ENCODE results near the gene MATK. TPM values are rescaled to one million over a fixed set of nuclear protein-coding genes. Genes with fewer than 3 reads are reported as not detected.

Gene MATK
- polyA plus RNA-seq, 1 donor from 2014 or later = 2.6 TPM

DNA sequence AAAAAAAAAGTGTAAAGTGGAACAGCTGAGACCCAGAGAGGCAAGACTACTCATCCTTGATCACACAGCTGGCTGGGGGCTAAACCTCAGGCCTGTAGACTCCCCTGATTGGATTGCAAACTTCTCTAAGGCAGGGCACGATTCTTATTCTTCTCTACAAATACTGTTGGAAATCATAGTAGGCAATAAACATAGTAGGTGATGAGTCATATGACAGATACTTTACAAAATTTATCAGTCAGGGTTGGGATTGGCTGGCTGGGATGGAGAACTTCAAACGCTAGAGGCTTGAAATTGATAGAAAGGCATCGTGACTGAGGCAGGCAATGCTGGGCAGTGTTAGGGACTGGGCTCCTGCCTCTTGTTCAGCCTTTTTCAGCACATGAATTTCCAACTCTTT is 5.9 kb upstream of the MATK start:
- no peaks in the 10 kb centered on the region for H3K79me2 ChIP-seq (replicated peaks; ENCODE audit: insufficient read depth, low read length)
- H4K20me1 ChIP-seq (ENCODE audit: insufficient read depth) = no peaks in the 10 kb centered on the region
- H3K9me2 ChIP-seq (ENCODE audit: insufficient read depth, low read length) = no peaks in the 10 kb centered on the region
- H3K27ac ChIP-seq (ENCODE audit: low read length) = no peak overlapping the region
- H3F3A ChIP-seq (ENCODE audit: insufficient read depth, low read length, poor library complexity, severe bottlenecking) = no peaks in the 10 kb centered on the region
- TF ChIP-seq SMC3 (conservative IDR thresholded peaks at IDR 0.05; ENCODE audit: poor library complexity) = no peak
- TF ChIP-seq MXI1 (conservative IDR thresholded peaks at IDR 0.05; ENCODE audit: poor library complexity, severe bottlenecking) = no peak
- TF ChIP-seq, protein P1, sequence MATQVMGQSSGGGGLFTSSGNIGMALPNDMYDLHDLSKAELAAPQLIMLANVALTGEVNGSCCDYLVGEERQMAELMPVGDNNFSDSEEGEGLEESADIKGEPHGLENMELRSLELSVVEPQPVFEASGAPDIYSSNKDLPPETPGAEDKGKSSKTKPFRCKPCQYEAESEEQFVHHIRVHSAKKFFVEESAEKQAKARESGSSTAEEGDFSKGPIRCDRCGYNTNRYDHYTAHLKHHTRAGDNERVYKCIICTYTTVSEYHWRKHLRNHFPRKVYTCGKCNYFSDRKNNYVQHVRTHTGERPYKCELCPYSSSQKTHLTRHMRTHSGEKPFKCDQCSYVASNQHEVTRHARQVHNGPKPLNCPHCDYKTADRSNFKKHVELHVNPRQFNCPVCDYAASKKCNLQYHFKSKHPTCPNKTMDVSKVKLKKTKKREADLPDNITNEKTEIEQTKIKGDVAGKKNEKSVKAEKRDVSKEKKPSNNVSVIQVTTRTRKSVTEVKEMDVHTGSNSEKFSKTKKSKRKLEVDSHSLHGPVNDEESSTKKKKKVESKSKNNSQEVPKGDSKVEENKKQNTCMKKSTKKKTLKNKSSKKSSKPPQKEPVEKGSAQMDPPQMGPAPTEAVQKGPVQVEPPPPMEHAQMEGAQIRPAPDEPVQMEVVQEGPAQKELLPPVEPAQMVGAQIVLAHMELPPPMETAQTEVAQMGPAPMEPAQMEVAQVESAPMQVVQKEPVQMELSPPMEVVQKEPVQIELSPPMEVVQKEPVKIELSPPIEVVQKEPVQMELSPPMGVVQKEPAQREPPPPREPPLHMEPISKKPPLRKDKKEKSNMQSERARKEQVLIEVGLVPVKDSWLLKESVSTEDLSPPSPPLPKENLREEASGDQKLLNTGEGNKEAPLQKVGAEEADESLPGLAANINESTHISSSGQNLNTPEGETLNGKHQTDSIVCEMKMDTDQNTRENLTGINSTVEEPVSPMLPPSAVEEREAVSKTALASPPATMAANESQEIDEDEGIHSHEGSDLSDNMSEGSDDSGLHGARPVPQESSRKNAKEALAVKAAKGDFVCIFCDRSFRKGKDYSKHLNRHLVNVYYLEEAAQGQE (IDR thresholded peaks at IDR 0.05; ENCODE audit: borderline replicate concordance) = no peak
- no peak for TF ChIP-seq RAD21 (conservative IDR thresholded peaks at IDR 0.05)
- TF ChIP-seq POLR2AphosphoS5 (IDR thresholded peaks at IDR 0.05) = no peak
- TF ChIP-seq TAF1 (IDR thresholded peaks at IDR 0.05; ENCODE audit: low read depth) = no peak
- no peak for TF ChIP-seq EZH2 (IDR thresholded peaks at IDR 0.05; ENCODE audit: borderline replicate concordance, insufficient read depth, low read length, poor library complexity, severe bottlenecking)
- TF ChIP-seq, protein P2, sequence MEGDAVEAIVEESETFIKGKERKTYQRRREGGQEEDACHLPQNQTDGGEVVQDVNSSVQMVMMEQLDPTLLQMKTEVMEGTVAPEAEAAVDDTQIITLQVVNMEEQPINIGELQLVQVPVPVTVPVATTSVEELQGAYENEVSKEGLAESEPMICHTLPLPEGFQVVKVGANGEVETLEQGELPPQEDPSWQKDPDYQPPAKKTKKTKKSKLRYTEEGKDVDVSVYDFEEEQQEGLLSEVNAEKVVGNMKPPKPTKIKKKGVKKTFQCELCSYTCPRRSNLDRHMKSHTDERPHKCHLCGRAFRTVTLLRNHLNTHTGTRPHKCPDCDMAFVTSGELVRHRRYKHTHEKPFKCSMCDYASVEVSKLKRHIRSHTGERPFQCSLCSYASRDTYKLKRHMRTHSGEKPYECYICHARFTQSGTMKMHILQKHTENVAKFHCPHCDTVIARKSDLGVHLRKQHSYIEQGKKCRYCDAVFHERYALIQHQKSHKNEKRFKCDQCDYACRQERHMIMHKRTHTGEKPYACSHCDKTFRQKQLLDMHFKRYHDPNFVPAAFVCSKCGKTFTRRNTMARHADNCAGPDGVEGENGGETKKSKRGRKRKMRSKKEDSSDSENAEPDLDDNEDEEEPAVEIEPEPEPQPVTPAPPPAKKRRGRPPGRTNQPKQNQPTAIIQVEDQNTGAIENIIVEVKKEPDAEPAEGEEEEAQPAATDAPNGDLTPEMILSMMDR (IDR thresholded peaks at IDR 0.05; ENCODE audit: poor library complexity, severe bottlenecking) = no peak
- TF ChIP-seq EP300 (conservative IDR thresholded peaks at IDR 0.05; ENCODE audit: poor library complexity, severe bottlenecking) = no peak
- H3K9ac ChIP-seq (ENCODE audit: low read length) = no peak overlapping the region
- no peaks in the 10 kb centered on the region for H3K36me3 ChIP-seq (ENCODE audit: insufficient read depth, low read length)
- H3K4me2 ChIP-seq (ENCODE audit: low read length) = no peak overlapping the region
- H3K9me3 ChIP-seq (ENCODE audit: low read length) = no peaks in the 10 kb centered on the region
- no peak overlapping the region for H2AFZ ChIP-seq (ENCODE audit: low read depth, low read length)
- H3K27me3 ChIP-seq (ENCODE audit: insufficient read depth, low read depth, low read length) = peaks cover 5% of the 10 kb centered on the region
- H3K4me3 ChIP-seq (ENCODE audit: low read length) = no peak overlapping the region

DNA sequence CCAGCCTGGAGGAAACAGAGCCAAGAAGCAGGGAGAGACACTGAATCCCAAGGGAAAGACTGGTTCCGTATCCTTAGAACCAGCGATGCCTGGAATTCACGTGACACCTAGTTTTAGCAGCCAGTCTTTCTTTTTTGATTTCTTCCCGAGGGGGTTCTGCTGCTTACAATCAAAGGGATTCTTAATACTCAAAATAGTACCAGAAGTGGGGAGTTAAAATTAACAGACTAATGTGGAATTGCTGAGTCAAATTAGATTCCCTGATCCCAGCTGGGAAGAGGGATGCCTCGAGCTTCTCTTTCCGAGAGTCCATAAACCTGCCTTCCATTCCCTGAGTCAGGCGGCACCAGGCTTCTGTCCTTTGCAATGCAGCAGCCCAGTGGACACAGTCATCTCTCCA is 4.8 kb upstream of the MATK start:
- peaks cover 15% of the 10 kb centered on the region for H3K27me3 ChIP-seq (ENCODE audit: insufficient read depth, low read depth, low read length)
- TF ChIP-seq RAD21 (conservative IDR thresholded peaks at IDR 0.05) (no peak), EP300 (conservative IDR thresholded peaks at IDR 0.05; ENCODE audit: poor library complexity, severe bottlenecking) (no peak), SMC3 (conservative IDR thresholded peaks at IDR 0.05; ENCODE audit: poor library complexity) (no peak), EZH2 (IDR thresholded peaks at IDR 0.05; ENCODE audit: borderline replicate concordance, insufficient read depth, low read length, poor library complexity, severe bottlenecking) (no peak), TAF1 (IDR thresholded peaks at IDR 0.05; ENCODE audit: low read depth) (no peak), MXI1 (conservative IDR thresholded peaks at IDR 0.05; ENCODE audit: poor library complexity, severe bottlenecking) (no peak), POLR2AphosphoS5 (IDR thresholded peaks at IDR 0.05) (no peak)
- TF ChIP-seq, protein P2 (IDR thresholded peaks at IDR 0.05; ENCODE audit: poor library complexity, severe bottlenecking) = no peak
- TF ChIP-seq, protein P1 (IDR thresholded peaks at IDR 0.05; ENCODE audit: borderline replicate concordance) = no peak
- no peaks in the 10 kb centered on the region for H3K36me3 ChIP-seq (ENCODE audit: insufficient read depth, low read length)
- no peaks in the 10 kb centered on the region for H3K79me2 ChIP-seq (replicated peaks; ENCODE audit: insufficient read depth, low read length)
- H3K9me2 ChIP-seq (ENCODE audit: insufficient read depth, low read length) = no peaks in the 10 kb centered on the region
- H3K9ac ChIP-seq (ENCODE audit: low read length) = no peak overlapping the region
- no peak overlapping the region for H3K4me2 ChIP-seq (ENCODE audit: low read length)
- no peak overlapping the region for H3K27ac ChIP-seq (ENCODE audit: low read length)
- H3K9me3 ChIP-seq (ENCODE audit: low read length) = no peaks in the 10 kb centered on the region
- H4K20me1 ChIP-seq (ENCODE audit: insufficient read depth) = no peaks in the 10 kb centered on the region
- no peak overlapping the region for H2AFZ ChIP-seq (ENCODE audit: low read depth, low read length)
- H3F3A ChIP-seq (ENCODE audit: insufficient read depth, low read length, poor library complexity, severe bottlenecking) = no peaks in the 10 kb centered on the region
- H3K4me3 ChIP-seq (ENCODE audit: low read length) = no peak overlapping the region

Data from neural cell (in vitro differentiated cells).